ENCODE data around the gene TK1. TPM values are rescaled to one million over a fixed set of nuclear protein-coding genes. Genes with fewer than 3 reads are reported as not detected.

Gene TK1
- total RNA-seq, 2 experiments from 2014 or later, result 175 to 179 TPM

DNA sequence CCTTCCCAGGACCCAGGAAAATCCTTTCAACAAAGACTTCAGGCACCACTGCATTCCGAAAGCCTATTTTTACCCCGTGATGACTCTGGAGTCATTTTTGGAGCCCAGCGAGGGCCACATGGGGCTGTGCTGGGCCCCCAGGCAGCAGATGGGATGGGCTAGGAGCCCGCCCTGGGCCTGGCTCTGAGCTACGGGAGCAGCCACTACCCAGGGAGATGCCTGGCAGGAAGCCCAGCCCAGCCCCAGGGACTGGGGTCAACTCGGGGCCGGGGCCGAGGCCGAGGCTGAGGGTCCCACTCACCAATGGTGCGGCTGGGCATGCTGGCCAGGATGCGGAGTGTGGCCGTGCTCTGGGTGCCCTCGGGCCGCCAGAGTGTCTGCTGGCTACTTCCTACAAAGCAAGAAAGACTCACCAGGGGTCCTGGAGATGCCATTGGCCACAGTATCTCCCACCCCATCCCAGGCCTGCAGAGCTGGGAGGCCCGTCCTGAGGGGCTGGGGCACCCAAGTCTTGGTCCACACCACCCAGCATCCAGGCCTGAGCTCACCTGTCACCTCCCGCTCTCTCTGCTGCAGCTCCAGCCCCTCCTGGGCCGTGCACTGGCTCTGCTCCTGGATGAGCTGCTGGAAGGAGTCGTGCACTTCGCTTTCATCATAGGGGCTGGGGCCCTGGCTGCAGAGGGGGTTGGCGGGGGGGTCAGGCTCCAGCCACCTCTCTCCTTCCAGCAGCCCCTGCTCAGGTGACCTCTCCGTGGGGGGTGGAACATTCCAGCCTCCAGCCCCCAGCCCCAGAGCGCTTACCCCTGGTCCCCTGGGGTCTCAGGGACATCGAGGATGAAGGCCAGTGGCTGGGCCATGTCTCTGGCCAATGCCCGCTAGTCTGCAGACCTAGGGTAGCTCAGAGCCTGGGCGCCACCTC, 60.6 kb downstream of the TK1 start:
- Mint-ChIP-seq H3K27me3 (no peaks in the 10 kb centered on the region), H3K4me3 (peak overlapping the region; percentile 78), H3K36me3 (ENCODE audit: low read depth) (peaks cover 56% of the 10 kb centered on the region), H3K9me3 (no peaks in the 10 kb centered on the region), H3K27ac (peak overlapping the region; percentile 91), H3K4me1 (ENCODE audit: low read depth) (peaks cover 54% of the 10 kb centered on the region)
- intact Hi-C loops (cut with micrococcal nuclease), result no loop called here
- POLR2A ChIA-PET, result interaction anchor here (1.1 to 18.6 kb wide), 5 partner anchors 12 to 61 kb away, joined by 4 to 335 read pairs (median 5); partner anchors contain the start of genes AFMID, C17orf99, TK1 and TMC8
- TF ChIP-seq, protein P1, sequence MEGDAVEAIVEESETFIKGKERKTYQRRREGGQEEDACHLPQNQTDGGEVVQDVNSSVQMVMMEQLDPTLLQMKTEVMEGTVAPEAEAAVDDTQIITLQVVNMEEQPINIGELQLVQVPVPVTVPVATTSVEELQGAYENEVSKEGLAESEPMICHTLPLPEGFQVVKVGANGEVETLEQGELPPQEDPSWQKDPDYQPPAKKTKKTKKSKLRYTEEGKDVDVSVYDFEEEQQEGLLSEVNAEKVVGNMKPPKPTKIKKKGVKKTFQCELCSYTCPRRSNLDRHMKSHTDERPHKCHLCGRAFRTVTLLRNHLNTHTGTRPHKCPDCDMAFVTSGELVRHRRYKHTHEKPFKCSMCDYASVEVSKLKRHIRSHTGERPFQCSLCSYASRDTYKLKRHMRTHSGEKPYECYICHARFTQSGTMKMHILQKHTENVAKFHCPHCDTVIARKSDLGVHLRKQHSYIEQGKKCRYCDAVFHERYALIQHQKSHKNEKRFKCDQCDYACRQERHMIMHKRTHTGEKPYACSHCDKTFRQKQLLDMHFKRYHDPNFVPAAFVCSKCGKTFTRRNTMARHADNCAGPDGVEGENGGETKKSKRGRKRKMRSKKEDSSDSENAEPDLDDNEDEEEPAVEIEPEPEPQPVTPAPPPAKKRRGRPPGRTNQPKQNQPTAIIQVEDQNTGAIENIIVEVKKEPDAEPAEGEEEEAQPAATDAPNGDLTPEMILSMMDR (IDR thresholded peaks at IDR 0.05), result no peak
- DNase-seq (no peak), ATAC-seq (no peak)
- CTCF ChIA-PET, result interaction anchor here (0.8 to 7.9 kb wide), 8 partner anchors 8 to 125 kb away, joined by 3 to 83 read pairs (median 4); no protein-coding TSS in a partner anchor

DNA sequence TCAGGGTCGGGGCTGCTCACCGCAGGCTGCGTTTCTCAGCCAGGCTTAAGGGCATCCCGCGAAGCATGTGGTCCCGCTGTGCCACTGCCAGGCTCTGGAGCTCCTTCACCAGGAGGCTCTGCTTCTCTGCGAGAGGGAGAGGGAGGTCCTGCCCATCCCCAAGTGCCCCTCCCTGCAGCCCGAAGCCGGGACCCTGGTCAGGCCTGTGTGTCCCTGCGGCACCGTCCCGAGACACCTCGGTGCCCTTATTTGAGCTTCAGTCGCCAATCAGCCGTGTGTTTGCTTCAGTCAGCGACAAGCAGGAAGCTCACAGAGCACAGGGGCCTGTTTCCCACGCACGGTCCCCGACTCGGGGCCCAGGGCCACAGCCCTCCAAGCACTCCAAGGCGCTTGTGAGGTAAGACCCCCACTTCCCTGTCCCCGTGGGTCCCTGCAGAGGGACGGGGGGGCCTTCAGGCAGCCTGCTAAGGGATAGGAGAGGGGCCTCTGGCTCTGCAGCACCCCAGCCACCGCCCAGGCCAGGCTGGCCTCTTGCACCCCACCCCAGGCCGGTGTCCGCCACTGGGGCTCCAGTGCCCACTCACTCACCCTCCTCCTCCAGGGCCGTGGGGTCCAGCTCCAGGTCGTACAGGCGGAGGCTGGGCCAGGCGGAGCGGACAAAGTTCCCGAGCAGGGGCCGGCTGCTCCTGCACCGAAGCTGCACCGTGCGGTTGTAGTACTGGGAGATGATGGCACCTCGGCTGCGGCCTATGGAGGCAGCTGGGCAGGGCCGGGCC, 61.5 kb downstream of the TK1 start:
- intact Hi-C loops (cut with micrococcal nuclease), result no loop called here
- H3K27me3 Mint-ChIP-seq, result no peaks in the 10 kb centered on the region
- peaks cover 64% of the 10 kb centered on the region for H3K4me1 Mint-ChIP-seq (ENCODE audit: low read depth)
- H3K9me3 Mint-ChIP-seq, result no peaks in the 10 kb centered on the region
- POLR2A ChIA-PET, result interaction anchor here (0.8 to 18.6 kb wide), 7 partner anchors 12 to 62 kb away, joined by 3 to 335 read pairs (median 4); partner anchors contain the start of genes AFMID, C17orf99, TK1 and TMC8
- peaks cover 58% of the 10 kb centered on the region for H3K36me3 Mint-ChIP-seq (ENCODE audit: low read depth)
- peak overlapping the region; percentile 78 for H3K4me3 Mint-ChIP-seq
- DNase-seq, result peak; percentile 58
- CTCF ChIA-PET, result interaction anchor here (0.8 to 7.9 kb wide), 6 partner anchors 9 to 126 kb away, joined by 3 to 83 read pairs (median 4); no protein-coding TSS in a partner anchor
- TF ChIP-seq, protein P1 (IDR thresholded peaks at IDR 0.05), result no peak
- H3K27ac Mint-ChIP-seq, result peak overlapping the region; percentile 50
- ATAC-seq, result no peak

DNA sequence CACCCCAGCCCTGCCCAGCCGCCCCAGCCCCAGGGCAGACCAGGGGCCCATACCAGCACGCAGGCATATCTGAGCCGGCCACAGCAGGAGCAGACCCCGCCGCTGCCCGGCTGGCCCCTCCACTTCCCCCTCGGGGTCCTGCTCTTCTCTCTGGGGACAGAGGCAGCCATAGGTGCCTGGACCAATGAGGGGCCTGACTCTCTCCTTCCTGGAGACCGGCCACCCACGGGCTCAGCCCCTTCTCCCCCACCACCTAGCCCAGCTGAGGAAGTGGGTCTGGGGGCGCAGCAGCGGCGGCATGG, 62.1 kb downstream of the TK1 start:
- Mint-ChIP-seq H3K9me3 (no peaks in the 10 kb centered on the region), H3K4me1 (ENCODE audit: low read depth) (peaks cover 60% of the 10 kb centered on the region), H3K27ac (peak overlapping the region; percentile 50), H3K4me3 (peak overlapping the region; percentile 78), H3K27me3 (no peaks in the 10 kb centered on the region), H3K36me3 (ENCODE audit: low read depth) (peaks cover 62% of the 10 kb centered on the region)
- ChIA-PET CTCF (interaction anchor here (1.1 to 7.9 kb wide), 4 partner anchors 8 to 126 kb away, joined by 3 to 83 read pairs (median 9); no protein-coding TSS in a partner anchor), POLR2A (interaction anchor here (0.8 to 18.6 kb wide), 6 partner anchors 11 to 63 kb away, joined by 3 to 335 read pairs (median 4); partner anchors contain the start of genes AFMID, C17orf99, TK1 and TMC8)
- ATAC-seq (no peak), DNase-seq (no peak)
- TF ChIP-seq, protein P1 (IDR thresholded peaks at IDR 0.05), result no peak
- intact Hi-C loops (cut with micrococcal nuclease), result no loop called here

Other genes with a start within 250 kb of the TK1 start
- 10 to 100 TPM; 26.4 to 26.6 TPM for gene TNRC6C, start 228.3 kb downstream of the TK1 start, total RNA-seq
- 100 to 1,000 TPM; 209 to 213 TPM for gene TMC6, start 58.3 kb downstream of the TK1 start, total RNA-seq
- 100 to 1,000 TPM; 182 to 197 TPM for gene TMC8, start 56.3 kb downstream of the TK1 start, total RNA-seq
- under 1 TPM in 1 of 2 experiments, not detected in 1; 0.51 TPM for gene C17orf99, start 40.7 kb downstream of the TK1 start, total RNA-seq
- 10 to 100 TPM; 92.6 to 95.1 TPM for gene SYNGR2, start 18.5 kb downstream of the TK1 start, total RNA-seq
- 10 to 100 TPM; 20.8 to 27.9 TPM for gene AFMID, start 310 bp upstream of the TK1 start, total RNA-seq
- 10 to 100 TPM; 90.6 to 93.7 TPM for gene BIRC5, start 27.2 kb upstream of the TK1 start, total RNA-seq
- not detected for gene TMEM235, start 44.6 kb upstream of the TK1 start, total RNA-seq
- gene SOCS3, start 173.0 kb upstream of the TK1 start, total RNA-seq, result 10 to 100 TPM; 48.6 to 49.1 TPM
- 10 to 100 TPM; 42.1 to 43.3 TPM for gene PGS1, start 191.6 kb upstream of the TK1 start, total RNA-seq

All from activated CD8-positive, alpha-beta T cell treated with anti-CD3 and anti-CD28 coated beads for 36 hours (primary cell).